NCI-H748 treated with DMSO at 0.1 percent for 48 hours (cell line): ENCODE data around the gene PODNL1.

Experiments used
- DNase-seq: peaks from one replicate; lab custom pipeline; 2025; lab: John Stamatoyannopoulos, UW

The PODNL1 gene

DNA sequence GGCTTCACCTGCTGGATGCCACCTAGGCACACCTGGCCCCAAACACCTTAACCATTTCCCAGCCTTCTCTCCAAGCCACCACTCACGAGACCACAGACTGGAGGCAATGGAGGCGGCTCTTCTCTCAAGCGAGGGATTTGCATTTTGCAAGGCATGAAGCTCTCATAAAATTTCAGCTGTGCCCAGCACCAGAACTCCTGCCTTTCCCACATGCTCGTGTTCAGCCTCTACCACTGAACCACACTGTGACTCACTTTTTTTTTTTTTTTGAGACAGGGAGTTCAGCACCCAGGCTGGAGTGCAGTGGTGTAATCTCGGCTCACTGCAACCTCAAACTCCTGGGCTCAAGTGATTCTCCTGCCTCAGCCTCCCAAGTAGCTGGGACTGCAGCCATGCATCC, 50.7 kb downstream of the PODNL1 start:
- no peak for DNase-seq

DNA sequence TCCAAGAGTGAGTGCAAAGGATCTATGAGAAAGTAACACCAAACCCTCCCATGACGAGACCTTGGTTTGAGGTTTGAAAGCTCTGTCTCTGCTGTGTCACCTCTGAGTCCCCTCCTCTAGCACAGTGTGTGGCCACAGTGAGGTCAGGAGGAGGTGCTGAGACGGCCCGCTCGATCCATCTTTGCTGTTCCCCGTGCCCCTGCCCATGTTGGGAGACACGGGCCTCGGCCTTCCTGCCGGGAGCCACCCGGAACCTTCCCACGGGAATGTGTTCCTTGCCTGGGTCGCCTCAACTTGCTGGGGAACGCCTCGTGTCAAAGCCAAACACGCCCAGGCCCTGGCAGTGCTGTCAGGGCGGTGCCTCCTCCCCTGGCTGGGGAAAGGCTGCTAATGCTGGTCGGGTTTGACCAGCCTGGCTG, 51.2 kb downstream of the PODNL1 start:
- DNase-seq: no peak

DNA sequence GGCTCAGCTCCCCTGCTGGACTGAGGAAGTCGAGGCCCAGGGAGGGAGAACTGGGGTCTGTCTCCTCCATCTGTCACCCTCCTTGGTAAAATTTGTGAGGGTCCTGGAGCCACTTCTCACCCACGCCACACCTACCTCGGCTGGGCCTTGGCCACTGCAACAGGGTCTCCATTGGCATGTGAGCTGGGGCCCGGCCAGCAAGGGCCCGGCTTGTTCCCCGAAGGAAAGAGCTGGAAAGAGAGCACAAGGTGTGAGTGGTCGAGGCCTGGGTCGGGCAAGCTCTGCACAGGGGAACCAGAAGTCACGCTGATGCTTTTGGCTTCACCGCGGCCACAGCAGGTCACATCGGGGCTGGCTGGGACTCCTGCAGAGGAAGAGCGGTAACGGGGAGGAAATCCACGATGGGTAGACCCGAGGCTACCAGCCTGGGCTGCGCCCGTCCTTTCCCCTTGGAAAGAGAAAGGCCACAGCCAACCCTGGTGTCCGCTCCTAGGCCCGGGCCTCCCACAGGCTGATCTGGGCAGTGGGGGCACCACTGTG, 52.3 kb downstream of the PODNL1 start:
- DNase-seq: no peak

DNA sequence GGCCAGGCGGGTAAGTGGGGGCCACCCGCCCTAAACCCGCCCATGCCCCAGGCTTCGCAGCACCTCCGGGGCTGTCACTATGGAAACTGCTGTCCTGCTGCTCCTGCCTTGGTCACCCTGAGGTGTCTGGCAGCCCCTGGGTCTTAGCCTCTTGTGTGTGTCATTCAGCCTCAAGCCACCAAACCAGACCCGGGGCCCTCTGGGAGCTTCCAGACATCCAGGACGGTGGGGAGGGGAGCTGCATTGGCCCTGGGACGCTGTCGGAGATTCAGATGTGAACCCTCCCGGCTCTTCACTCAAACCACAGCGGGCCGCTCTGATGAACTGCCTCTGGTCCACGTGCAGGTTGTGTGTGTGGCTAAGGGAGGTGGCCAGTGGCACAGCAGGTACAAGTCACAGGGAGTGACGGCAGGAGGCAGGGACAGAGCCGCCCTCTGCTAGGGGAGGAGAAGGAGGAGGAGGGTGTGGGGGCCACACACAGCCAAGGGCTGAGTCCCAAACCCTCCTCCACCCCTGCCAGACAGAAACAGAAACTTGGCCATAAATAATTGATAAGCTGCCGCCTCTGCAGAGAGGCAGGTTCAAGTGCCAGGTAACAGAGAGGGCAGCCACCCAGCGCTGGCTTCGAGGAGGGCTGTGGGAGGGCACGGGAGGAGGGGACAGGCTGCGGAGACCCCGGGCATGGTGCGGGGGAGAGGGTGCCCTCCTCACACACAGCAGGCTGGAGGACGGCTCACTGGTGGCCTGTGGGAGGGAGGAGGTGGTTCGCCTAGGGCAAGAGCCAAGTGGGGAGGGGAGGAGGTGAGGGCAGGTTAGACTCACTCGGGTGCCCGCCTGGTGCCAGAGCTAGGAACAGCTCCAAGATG, 53.3 kb downstream of the PODNL1 start:
- DNase-seq: no peak

DNA sequence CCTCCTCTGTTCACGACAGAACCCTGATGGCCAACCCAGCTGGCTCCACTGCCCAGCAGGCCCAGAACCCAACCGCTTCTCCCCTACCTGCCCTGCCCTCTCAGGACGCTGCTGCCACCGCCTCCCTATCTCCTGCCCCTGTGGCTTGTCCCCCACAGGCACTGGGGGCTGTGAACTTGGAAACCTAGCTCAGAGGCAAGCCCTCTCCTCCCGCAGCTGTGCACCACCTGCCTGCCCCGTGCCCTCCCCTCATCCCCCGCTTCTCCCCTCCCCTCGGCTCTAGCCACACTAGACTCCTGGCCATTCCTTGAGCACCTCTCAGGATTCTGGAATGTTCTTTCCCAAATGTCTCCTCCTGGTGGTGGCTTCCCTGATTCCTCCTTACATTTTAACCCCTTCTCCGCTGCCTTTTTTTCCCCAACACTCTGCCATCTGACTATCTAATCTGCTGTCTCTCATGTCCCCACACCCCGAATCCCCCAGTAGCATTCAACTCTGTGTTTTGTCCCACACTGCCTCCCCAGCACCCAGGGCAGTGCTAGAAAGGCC, 54.6 kb downstream of the PODNL1 start:
- no peak for DNase-seq

DNA sequence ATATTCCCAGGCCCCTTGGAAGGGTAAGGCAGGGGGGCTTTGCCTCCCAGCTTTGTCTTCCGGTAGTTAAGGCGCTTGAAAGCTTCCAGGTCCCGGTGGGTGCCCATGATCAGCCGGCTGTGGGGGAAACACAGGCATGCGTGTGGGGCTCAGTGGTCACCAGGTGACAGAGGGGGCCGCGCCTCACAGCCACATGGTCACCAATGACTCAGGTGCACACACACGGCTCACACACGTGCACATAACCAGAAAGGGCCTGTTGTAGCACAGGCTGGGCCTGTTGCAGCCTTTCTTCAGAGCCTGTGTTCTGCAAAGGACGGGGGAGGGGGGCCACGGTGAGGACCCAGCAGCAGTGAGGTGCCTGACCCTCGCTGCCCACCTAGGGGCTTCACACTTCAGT, 55.4 kb downstream of the PODNL1 start:
- DNase-seq: no peak

DNA sequence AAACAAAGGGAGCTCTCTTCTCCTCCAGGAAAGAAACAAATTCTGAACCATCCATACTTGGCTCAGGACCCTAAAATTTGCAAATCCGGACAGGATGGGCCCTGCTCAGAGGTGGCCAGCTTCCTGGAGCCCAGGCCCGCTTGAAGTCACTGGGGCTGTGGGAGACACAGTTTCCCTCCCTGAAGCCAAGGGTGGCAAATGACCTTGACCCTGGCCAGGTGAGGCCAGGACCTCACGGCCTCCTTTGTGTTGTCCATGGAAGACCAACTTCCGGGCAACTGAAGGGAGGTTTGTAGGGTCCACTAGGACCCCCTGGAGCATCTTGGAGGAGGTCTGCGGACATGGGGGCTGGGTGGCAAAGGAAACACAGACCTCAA, 55.8 kb downstream of the PODNL1 start:
- DNase-seq: no peak

DNA sequence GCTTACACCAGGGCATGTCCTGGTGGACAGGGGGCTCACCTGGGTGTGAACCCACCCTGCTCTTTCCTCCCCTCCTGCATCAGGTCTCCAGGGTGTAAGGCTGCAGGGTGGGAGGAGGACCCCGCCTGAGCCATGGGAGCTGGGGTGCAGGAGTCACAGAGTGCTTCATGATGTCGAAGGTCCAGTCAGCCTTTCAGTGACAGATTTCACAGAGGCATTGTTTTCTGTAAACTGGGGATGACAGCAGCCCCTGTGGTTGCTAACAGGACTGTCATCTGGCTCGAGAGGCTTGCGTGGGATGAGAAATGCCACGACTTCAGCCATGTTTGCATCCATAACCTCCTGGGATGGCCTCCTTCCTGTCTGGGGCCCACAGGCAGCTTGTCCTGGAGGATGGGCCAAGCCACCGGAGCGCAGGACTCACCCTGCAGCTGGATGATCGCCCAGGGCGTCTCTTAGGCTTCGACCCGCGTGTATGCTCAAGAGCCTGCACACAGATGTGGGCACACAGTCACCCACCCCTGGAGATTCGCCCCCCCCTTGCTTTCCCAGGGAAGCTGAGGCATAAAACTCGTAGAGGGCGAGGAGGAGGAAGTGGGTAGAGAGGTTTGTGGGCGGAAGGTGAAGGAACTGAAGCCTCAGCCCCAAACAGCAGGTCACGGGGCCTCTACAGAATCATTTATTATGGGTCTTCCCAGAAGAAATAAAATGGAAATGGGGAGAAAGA, 56.4 kb downstream of the PODNL1 start:
- DNase-seq: no peak

DNA sequence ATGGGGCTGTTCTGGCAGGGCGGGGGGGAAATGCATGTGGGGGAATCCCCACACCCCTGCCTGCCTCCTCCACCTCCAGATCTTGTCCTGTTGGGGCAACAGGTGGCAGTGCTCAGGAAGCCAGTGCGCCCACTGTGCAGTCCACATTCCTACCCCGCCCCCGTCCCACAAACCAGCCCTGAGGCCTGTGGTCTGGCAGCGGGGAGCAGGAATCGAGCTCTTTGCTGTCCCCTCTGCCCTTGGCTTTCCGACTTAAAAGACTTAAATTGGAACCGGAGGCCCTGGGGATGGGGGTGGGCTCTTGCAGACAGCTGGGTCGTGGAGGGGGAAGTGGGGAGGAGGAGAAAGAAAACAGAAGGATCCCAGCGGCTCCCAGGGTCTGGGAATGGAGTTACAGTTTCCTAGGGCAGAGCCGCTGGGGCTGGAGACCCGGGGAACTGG, 56.9 kb downstream of the PODNL1 start:
- no peak for DNase-seq
